ENCODE results near the gene DDOST.

- no peak for TF ChIP-seq CTCF (IDR thresholded peaks at IDR 0.05; ENCODE audit: low read depth, low read length, poor library complexity, severe bottlenecking)
- TF ChIP-seq EZH2phosphoT487 (IDR thresholded peaks at IDR 0.05; ENCODE audit: borderline replicate concordance, low read length): no peak
Measured at GRCh38 chr1:20672265-20672632, 11.1 kb upstream of the DDOST start.

Data from DOHH2 (cell line).